ENCODE data around the gene MVD. TPM values are rescaled to one million over a fixed set of nuclear protein-coding genes. Genes with fewer than 3 reads are reported as not detected.

MVD gene
- total and polyA plus RNA-seq, 2 of the 13 experiments (the other 11 are each of a cell fraction or from before 2014, with no cell fraction given) = 28.1 to 187 TPM

DNA sequence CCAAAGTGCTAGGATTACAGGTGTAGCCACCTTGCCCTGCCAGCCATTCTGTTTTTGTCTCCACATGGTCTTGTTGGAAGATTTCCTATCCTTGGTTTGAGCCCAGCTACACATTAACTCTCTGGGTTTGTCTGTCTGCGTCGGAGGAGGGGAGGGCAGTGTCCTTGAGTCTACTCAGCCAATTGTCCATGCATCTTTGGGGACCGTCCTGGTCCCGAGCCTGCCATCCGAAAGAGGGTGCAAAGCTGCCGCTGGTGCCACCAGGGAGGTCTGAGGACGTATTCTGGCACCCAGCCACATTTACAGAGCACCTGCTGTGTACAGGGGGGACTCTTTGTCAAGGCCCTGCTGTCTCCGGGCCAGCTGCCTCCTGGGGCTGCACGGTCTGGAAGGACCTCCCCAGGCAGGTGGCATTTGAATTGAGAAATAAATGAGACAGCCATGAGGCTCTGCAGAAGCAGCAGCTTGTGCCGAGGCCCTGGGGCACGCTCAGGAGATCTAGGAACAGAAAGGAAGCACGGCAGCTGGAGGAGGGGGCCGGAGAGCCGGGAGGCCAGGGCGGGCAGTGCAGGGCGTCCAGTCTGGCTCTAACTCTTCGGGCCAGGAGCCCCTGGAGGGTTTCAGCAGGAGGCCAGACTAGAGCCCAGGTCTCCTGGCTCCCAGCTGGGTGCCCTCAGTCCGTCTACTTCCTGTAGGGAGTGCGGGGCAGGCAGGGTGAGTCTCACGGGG, 13.5 kb downstream of the MVD start (continued):
- TF ChIP-seq ZNF33A (CRISPR knock-in tag; IDR thresholded peaks at IDR 0.05; ENCODE audit: borderline replicate concordance) = no peak
- TF ChIP-seq ZNF17 (CRISPR knock-in tag; IDR thresholded peaks at IDR 0.05) = no peak
- TF ChIP-seq EP300 (IDR thresholded peaks at IDR 0.05; ENCODE audit: low read depth in 2 of 2, low read length in 2 of 2) = no peak
- no peak for TF ChIP-seq EP300 (CRISPR knock-in tag; IDR thresholded peaks at IDR 0.05; ENCODE audit: borderline replicate concordance)
- TF ChIP-seq, protein P1, sequence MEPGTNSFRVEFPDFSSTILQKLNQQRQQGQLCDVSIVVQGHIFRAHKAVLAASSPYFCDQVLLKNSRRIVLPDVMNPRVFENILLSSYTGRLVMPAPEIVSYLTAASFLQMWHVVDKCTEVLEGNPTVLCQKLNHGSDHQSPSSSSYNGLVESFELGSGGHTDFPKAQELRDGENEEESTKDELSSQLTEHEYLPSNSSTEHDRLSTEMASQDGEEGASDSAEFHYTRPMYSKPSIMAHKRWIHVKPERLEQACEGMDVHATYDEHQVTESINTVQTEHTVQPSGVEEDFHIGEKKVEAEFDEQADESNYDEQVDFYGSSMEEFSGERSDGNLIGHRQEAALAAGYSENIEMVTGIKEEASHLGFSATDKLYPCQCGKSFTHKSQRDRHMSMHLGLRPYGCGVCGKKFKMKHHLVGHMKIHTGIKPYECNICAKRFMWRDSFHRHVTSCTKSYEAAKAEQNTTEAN (CRISPR knock-in tag; conservative IDR thresholded peaks at IDR 0.05) = no peak
- TF ChIP-seq NR2F1 (CRISPR knock-in tag; IDR thresholded peaks at IDR 0.05) = no peak
- TF ChIP-seq, protein P2, sequence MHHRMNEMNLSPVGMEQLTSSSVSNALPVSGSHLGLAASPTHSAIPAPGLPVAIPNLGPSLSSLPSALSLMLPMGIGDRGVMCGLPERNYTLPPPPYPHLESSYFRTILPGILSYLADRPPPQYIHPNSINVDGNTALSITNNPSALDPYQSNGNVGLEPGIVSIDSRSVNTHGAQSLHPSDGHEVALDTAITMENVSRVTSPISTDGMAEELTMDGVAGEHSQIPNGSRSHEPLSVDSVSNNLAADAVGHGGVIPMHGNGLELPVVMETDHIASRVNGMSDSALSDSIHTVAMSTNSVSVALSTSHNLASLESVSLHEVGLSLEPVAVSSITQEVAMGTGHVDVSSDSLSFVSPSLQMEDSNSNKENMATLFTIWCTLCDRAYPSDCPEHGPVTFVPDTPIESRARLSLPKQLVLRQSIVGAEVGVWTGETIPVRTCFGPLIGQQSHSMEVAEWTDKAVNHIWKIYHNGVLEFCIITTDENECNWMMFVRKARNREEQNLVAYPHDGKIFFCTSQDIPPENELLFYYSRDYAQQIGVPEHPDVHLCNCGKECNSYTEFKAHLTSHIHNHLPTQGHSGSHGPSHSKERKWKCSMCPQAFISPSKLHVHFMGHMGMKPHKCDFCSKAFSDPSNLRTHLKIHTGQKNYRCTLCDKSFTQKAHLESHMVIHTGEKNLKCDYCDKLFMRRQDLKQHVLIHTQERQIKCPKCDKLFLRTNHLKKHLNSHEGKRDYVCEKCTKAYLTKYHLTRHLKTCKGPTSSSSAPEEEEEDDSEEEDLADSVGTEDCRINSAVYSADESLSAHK (CRISPR knock-in tag; IDR thresholded peaks at IDR 0.05; ENCODE audit: borderline replicate concordance) = 0 out of 2 replicates have a peak, but pooled peaks have one; percentile 23
- no peak for TF ChIP-seq STAG1 (CRISPR knock-in tag; IDR thresholded peaks at IDR 0.05)
- 0 out of 2 replicates have a peak, but pooled peaks have one; percentile 9 for TF ChIP-seq ZSCAN21 (CRISPR knock-in tag; IDR thresholded peaks at IDR 0.05; ENCODE audit: borderline replicate concordance)
- TF ChIP-seq, protein P3, sequence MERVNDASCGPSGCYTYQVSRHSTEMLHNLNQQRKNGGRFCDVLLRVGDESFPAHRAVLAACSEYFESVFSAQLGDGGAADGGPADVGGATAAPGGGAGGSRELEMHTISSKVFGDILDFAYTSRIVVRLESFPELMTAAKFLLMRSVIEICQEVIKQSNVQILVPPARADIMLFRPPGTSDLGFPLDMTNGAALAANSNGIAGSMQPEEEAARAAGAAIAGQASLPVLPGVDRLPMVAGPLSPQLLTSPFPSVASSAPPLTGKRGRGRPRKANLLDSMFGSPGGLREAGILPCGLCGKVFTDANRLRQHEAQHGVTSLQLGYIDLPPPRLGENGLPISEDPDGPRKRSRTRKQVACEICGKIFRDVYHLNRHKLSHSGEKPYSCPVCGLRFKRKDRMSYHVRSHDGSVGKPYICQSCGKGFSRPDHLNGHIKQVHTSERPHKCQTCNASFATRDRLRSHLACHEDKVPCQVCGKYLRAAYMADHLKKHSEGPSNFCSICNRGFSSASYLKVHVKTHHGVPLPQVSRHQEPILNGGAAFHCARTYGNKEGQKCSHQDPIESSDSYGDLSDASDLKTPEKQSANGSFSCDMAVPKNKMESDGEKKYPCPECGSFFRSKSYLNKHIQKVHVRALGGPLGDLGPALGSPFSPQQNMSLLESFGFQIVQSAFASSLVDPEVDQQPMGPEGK (CRISPR knock-in tag; IDR thresholded peaks at IDR 0.05) = peak; percentile 58
- no peak for TF ChIP-seq NFYC (CRISPR knock-in tag; IDR thresholded peaks at IDR 0.05)
- no peak for TF ChIP-seq ZNF644 (CRISPR knock-in tag; IDR thresholded peaks at IDR 0.05; ENCODE audit: low read depth)
- TF ChIP-seq ZFP1 (CRISPR knock-in tag; IDR thresholded peaks at IDR 0.05) = no peak
- TF ChIP-seq, protein P4, sequence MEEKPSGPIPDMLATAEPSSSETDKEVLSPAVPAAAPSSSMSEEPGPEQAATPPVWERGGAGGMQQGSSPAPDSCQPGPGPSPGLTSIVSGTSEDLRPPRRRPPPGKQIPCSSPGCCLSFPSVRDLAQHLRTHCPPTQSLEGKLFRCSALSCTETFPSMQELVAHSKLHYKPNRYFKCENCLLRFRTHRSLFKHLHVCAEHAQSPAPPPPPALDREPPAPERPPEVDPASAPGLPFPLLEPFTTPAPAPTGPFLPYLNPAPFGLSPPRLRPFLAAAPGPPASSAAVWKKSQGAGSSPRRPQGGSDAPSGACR (CRISPR knock-in tag; IDR thresholded peaks at IDR 0.05) = no peak
- TF ChIP-seq, protein P5, sequence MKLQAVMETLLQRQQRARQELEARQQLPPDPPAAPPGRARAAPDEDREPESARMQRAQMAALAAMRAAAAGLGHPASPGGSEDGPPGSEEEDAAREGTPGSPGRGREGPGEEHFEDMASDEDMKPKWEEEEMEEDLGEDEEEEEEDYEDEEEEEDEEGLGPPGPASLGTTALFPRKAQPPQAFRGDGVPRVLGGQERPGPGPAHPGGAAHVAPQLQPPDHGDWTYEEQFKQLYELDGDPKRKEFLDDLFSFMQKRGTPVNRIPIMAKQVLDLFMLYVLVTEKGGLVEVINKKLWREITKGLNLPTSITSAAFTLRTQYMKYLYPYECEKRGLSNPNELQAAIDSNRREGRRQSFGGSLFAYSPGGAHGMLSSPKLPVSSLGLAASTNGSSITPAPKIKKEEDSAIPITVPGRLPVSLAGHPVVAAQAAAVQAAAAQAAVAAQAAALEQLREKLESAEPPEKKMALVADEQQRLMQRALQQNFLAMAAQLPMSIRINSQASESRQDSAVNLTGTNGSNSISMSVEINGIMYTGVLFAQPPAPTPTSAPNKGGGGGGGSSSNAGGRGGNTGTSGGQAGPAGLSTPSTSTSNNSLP (IDR thresholded peaks at IDR 0.05; ENCODE audit: low read depth, low read length) = no peak
- no peak for TF ChIP-seq ZNF383 (CRISPR knock-in tag; IDR thresholded peaks at IDR 0.05; ENCODE audit: borderline replicate concordance)
- no peak for TF ChIP-seq NRL (CRISPR knock-in tag; IDR thresholded peaks at IDR 0.05; ENCODE audit: borderline replicate concordance)
- TF ChIP-seq SMAD9 (CRISPR knock-in tag; IDR thresholded peaks at IDR 0.05) = no peak
- no peak for TF ChIP-seq ZIK1 (CRISPR knock-in tag; IDR thresholded peaks at IDR 0.05; ENCODE audit: borderline replicate concordance, low read depth)
- no peak for TF ChIP-seq ZNF788 (CRISPR knock-in tag; IDR thresholded peaks at IDR 0.05; ENCODE audit: borderline replicate concordance)
- no peak for TF ChIP-seq TCF12 (IDR thresholded peaks at IDR 0.05)
- no peak for TF ChIP-seq TCF12 (CRISPR knock-in tag; IDR thresholded peaks at IDR 0.05)

All from HepG2 (cell line).